AML-193 (cell line): ENCODE measurements around the gene TRPM2.
"Not testable (repeated sequence)": the region's sequence is repeated elsewhere in the genome, so short reads cannot be mapped to it uniquely, and the experiment has no call there.

Source experiments
- DNase-seq, 2 experiments: peaks; one replicate each; lab custom pipeline; 2025; lab: John Stamatoyannopoulos, UW

The TRPM2 gene

GRCh38 chr21:44354775-44355771 lies 1.7 kb downstream of the TRPM2 start:
- DNase-seq, result peak; percentile 75 to 77

GRCh38 chr21:44356160-44356559 lies 2.7 kb downstream of the TRPM2 start:
- no peak for DNase-seq

- DNase-seq, result no peak
These were observed 3.2 kb downstream of the TRPM2 start for GRCh38 chr21:44356636-44357035.

DNA sequence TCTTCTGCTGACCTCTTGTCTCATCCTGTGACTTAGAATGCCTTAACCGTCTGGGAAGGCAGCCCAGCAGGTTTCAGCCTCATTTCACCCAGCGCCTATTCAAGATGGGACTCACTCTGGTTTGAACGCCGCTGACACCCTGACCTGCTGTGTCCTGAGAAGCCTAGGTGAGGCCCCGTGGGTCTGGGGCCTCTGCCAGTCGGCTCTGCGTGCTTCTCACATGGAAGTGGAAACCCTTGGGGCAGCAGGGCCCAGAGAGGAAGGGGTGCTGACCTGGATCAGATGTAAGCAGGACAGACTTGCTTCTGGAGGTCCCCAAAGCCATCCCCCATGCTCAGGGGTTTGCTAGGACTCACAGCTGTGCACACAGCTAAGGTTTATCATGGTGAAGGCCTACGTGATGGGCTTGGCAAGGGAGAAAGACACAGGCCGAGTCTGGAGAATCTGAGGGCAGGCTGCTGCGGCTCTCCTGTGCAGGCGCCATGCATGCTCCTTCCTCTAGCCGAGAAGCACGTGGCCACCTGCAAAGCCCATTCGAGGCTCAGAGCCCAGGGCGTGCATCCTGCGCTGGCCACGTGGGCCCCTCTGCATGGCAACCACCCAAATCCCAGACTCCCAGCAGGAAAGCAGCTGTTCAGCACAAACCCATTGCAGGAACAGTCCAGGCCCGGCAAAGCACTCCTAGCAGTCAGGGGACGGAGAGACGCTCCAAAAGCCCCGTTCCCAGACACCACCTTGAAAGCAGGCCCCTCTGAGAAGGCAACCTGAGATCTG lies 3.8 kb downstream of the TRPM2 start:
- no peak for DNase-seq

DNA sequence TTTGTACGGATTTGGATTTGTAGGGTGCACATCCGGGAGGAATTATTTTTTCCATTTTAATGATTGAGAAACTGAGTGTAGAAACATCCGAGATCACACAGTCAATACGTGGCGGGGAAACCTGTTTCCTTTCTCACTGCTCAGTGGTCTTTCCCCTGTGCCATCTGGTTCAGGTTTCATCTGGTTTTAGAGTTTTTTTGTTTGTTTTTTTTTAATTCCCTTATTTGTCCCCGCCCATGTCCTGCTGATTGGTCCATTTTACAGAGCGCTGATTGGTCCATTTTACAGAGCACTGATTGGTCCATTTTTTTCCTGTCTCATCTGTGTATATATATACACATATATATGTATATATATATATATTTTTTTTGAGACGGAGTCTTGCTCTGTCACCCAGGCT lies 6.0 kb downstream of the TRPM2 start:
- DNase-seq, result no peak

DNA sequence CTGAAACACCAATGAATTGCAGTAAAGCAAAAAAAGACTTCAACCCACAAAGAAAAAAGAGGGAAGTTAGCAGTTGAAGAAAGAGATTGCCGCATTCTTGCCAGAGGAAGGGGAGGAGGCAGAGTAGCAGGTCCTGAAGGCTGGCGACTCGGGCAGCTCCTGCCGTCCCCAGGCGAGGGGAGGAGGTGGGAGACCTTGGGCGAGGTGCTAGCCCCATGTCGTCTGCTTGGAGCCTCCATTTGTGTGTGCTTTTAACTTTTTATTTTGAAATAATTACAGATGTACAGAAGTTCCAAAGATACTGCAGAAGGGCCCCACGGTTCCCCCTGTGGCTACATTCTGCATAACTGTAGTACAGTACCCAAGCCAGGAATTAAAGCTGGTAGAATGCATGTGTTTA lies 6.7 kb downstream of the TRPM2 start:
- peak; percentile 86 to 91 for DNase-seq

DNA sequence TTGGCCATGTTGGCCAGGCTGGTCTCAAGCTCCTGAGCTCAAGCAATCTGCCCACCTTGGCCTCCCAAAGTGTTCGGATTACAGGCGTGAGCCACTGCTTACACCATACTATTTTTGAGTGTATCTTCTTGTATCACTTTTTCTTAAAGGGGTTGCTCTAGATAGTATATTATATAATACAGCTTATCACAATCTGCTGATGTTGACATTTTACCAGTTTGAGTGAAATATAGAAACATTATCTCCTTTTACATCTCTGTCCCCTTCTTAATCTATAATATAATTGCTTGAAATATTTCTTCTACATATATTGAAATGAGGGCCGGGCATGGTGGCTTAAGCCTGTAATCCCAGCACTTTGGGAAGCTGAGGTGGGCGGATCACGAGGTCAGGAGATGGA lies 8.5 kb downstream of the TRPM2 start:
- DNase-seq, result not testable (repeated sequence)

- no peak for DNase-seq
These were observed 9.9 kb downstream of the TRPM2 start for GRCh38 chr21:44363278-44363677.

- no peak for DNase-seq
These were observed 11.0 kb downstream of the TRPM2 start for GRCh38 chr21:44364151-44365053.

DNA sequence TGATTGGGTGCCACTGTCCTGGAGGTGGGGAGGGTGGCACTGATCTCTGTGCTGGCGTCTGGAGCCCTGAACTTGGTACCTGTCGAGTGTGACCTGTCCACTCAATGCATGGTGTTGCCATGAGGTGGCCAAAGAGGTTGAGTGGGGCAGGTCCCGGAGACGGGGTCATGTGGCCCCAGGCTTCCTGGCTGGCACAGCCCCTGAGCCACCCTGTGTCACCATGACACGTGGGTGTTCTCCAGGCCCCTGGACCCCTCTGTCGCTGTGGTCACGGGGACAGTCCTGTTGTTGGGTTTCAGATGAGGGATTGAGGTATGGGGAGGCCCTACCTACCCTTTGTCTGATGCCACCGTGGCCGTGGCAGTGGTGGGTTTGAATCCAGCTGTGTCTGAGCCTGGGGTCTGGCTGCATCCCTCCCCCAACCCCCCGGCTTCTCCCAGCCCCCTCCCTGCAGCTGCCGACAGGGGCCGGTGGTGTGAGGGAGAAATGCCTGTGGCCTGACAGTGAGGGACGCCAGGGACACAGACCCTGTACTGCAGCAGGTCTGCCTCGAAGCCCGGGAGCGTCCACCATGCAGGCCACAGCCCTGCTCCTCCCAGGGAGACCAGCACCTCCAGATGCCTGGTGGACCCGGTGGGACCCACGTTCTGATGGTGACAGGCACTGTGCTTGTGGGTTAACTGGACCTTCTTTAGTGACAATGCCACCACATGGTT lies 12.0 kb downstream of the TRPM2 start:
- DNase-seq, result no peak

GRCh38 chr21:44365967-44366585 lies 12.7 kb downstream of the TRPM2 start:
- no peak for DNase-seq

DNA sequence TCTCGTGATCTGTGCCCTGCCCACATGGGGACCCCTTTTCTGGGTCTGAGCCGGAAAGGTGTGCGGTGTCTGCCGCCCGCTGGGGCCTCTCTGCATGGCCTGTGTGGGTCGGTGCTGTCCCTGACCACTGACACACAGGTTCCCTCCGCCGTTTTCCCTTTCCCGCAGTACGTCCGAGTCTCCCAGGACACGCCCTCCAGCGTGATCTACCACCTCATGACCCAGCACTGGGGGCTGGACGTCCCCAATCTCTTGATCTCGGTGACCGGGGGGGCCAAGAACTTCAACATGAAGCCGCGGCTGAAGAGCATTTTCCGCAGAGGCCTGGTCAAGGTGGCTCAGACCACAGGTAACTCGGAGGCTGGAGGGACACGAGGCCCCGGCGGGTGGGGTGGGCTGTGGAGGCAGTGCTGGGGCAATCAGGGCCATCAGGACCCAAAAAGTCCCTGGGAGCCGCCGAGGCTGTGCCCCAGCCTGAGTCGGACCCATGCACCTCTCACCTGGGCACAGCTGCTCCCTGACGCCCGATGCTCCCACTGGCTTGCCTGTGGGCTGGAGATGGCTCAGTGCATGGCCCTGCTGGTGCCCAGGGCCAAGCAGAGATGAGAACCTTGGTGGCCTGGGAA lies 13.3 kb downstream of the TRPM2 start:
- DNase-seq, result no peak

- no peak for DNase-seq
These were observed 15.5 kb downstream of the TRPM2 start for GRCh38 chr21:44368711-44369446.

DNA sequence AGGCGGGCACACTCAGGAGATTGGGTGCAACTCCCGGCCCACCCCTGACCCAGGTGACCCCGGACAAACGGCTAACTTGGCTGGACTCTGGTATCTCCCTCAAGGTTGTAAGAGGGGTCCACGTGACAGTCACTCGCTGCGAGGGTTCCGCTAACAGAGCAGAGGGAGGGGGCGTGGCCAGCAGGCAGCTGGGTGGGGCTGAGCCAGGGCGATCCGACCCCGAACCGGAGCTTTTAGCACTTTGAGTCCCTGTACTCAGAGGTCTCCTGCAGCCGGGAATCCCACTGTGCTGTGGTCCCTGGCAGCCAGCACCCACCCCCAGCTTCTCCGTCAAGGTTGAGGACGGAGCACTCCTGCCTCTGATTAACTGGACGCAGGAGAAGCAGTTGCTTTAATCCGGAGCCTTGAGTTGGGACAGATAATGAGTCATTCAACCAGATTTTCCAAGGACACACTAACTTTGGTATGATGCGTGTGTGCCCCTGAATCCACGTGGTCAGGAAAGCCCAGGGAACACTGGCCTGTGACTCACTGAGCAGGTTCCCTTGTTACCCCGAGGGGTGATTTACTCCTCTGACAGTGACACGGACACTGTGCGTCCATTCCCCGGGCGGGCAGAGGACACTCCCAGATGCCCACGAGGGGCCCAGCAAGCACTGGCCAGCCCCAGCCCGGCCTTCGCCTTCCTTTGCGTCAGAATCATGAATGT lies 16.8 kb downstream of the TRPM2 start:
- DNase-seq, result no peak

- DNase-seq, result no peak
These were observed 17.5 kb downstream of the TRPM2 start for GRCh38 chr21:44370786-44371410.

- no peak for DNase-seq
These were observed 18.2 kb downstream of the TRPM2 start for GRCh38 chr21:44371596-44371995.

DNA sequence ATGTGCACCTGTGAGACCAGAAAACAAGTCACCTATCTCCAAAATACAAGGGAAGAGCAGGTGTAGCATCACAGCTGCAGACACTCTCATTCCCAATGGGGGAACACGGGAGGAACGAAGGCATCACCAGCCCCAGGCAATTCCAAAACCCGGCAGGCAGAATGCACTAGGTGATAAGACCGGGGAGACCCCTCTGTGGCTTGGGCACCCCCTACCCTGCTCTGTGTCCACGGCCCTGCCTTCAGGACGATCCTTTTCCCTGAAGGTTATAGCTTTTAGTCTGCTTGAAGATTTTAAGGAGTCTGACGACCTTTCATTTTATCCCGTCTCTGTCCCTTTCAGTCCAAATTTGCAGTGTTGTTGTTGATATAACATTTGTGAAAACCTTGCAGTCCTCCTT lies 19.2 kb downstream of the TRPM2 start:
- DNase-seq, result no peak

DNA sequence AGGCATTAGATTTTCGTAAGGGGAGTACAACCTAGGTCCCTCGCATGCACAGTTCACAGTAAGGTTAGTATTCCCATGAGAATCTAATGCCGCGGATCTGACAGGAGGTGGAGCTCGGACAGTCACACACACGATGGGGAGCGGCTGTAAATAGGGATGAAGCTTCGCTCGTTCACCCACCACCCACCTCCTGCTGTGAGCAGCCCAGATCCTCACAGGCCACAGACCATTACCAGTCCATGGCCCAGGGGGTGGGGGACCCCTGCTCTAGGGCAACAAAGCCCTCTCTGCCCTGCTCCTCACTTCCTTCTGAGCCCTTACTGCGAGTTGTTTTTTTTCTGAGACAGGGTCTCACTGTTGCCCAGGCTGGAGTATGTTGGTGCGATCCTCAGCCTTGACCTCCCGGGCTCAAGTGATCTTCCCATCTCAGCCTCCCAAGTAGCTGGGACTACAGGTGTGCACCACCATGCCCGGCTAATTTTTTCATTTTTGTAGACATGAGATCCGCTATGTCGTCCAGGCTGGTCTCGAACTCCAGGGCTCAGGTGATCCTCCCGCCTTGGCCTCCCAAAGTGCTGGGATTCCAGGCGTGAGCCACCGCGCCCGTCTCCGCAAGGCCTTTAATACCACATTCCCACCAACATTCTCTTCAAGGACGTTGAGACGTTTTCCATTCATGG lies 21.3 kb downstream of the TRPM2 start:
- no peak for DNase-seq
